ENCODE results near the gene LONP2.

DNA sequence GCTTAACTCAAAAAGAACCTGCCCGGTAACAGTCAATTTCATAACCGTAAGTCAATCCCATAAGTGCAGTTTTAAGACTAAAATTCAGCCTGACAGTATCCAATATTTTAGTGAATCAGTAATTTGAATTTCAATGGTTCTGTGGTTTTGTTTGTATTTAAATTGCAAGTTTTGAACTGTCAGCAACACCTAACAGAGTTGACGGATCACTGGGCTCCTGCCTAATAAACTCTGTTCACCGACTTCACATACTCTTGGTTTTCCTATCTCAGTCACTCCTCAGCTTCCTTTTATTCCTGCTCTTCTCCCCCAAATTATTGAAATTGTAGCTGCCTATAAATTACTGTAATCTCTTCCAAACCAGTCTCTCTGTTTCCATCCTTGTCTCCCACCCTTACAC is 128.6 kb downstream of the LONP2 start:
- TF ChIP-seq CTCF (IDR thresholded peaks at IDR 0.05; ENCODE audit: insufficient read depth, low read length, poor library complexity, severe bottlenecking) (no peak), EZH2phosphoT487 (conservative IDR thresholded peaks at IDR 0.05; ENCODE audit: low read length) (no peak)

Data from SU-DHL-6 (cell line).